Measurements from ENCODE around the gene SOX18.
A peak's percentile ranks its signal among the peaks of the same experiment; 100 is the strongest.

Gene SOX18

DNA sequence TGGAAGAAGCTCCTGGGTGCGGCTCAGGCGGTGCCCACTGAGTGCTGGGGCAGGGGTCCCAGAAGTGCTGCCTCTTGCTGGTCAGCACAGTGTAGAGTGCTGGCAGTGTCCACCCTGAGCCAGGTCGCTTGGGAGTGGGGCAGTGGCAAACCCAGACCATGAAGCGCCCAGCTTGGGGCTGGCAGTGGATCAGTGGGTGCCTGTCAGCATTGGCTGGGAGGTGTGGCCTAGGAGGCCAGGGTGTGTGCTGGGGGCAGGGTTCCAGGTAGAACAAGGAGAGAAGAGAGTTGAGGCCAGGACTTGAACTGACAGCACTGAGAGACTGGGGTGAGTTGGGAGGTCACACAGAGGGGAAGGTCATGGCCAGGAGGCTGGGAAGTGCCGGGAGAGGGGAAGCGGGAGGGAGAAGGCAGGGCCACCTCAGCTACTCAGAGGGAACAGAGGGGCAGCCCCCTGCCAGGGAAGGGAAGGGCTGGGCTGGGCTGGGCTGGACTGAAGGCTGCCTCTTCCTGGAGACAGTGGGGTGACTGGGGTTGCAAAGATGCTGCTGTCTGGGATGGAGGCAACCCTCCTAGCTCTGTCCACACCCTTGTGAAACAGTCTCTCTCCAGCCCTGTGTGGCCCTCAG is 17.7 kb upstream of the SOX18 start:
- DNase-seq (ENCODE audit: low read depth): no peak
- H3K4me3 ChIP-seq (ENCODE audit: low read depth, low read length): no peak overlapping the region
- TF ChIP-seq, protein P1, sequence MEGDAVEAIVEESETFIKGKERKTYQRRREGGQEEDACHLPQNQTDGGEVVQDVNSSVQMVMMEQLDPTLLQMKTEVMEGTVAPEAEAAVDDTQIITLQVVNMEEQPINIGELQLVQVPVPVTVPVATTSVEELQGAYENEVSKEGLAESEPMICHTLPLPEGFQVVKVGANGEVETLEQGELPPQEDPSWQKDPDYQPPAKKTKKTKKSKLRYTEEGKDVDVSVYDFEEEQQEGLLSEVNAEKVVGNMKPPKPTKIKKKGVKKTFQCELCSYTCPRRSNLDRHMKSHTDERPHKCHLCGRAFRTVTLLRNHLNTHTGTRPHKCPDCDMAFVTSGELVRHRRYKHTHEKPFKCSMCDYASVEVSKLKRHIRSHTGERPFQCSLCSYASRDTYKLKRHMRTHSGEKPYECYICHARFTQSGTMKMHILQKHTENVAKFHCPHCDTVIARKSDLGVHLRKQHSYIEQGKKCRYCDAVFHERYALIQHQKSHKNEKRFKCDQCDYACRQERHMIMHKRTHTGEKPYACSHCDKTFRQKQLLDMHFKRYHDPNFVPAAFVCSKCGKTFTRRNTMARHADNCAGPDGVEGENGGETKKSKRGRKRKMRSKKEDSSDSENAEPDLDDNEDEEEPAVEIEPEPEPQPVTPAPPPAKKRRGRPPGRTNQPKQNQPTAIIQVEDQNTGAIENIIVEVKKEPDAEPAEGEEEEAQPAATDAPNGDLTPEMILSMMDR (conservative IDR thresholded peaks at IDR 0.05; ENCODE audit: low read depth, low read length): no peak

DNA sequence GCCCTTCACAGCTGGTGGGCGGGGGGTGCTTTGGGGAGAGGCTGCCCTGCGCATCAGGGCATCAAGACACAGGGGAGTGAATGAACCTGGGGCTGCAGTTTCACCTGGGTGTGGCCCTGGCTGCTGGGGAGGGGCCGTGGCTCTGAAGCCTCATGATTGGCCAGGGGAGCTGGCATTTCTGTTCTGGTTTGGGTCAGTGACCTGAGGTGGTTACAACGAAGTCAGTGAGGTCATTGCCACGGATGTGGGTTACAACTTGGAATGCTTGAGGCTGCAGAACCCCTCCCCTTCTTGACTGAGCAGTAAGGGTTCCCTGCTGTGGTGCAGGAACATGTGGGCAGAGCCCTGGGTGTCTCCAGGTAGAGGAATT is 16.5 kb upstream of the SOX18 start:
- H3K4me3 ChIP-seq (ENCODE audit: low read depth, low read length): no peak overlapping the region
- DNase-seq (ENCODE audit: low read depth): peak; percentile 89
- TF ChIP-seq, protein P1 (conservative IDR thresholded peaks at IDR 0.05; ENCODE audit: low read depth, low read length): no peak

DNA sequence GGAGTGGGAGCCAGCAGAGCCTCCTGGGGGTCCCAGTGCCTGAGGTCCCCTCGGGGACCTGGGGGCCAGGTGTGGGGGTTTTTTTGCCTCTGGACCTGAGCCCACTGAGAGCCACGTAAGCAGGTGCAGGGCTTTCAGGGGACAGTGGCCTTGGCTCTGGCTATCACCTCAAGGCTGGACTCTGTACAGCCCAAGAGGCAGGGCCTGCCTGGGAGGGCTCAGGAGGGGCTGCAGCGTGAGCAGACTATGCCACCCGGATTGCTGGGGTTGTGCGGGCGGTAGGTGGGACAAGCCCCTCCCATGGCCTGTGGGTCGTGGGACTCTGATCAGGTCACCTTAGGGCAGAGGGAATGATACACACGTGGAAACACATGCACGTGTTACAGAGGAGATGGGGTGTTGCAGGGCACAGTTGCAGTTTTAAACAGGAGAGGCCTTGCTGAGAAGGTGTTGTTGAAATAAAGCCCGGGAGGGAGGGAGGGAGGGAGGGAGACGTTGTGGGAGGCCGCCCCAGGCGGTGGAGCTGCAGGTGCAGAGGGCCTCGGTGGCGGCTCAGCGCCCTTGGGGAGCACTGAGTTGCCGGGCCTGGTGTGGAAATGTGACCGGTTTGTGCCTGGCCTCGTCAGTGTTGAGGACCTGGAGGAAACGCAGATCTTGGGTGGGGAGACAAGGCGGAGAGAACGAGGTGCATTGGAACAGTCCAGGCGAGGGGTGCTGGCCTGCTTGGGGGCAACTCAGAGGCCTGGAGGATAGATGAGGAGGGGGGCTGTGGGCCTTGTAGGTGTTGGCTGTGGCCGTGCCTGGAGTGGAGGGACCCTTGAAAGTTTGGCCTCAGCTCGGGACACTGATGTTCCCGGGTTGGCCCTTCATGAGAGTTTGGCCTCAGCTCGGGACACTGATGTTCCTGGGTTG is 15.9 kb upstream of the SOX18 start:
- H3K4me3 ChIP-seq (ENCODE audit: low read depth, low read length): no peak overlapping the region
- no peak for DNase-seq (ENCODE audit: low read depth)
- TF ChIP-seq, protein P1 (conservative IDR thresholded peaks at IDR 0.05; ENCODE audit: low read depth, low read length): no peak

DNA sequence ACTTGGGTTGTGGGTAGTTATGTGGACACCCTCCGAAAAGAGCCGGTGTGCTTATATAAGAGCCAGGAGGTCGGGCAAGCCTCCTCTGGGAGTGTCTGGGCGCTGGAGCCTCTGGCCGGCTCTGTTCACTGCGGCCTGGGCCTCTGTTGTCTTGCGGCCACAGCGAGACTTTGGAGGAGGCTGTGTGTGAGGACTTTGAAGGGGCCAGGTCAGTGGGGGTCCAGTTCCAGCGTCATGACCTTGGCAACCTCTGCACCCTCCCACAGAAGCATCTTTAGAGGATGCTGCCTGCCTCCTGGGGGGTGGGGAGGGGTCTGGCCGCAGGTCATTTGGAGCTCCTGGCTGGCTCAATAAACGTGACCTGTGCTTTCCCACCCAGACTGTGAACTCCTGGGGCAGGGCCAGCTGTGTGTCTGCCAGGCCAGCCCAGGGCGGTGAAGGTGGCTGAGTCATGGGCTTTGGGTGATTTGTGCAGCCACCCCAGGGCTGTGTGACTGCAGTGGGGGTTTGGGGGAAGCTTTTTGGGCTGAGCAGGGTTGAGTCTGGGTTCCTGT is 14.8 kb upstream of the SOX18 start:
- no peak for DNase-seq (ENCODE audit: low read depth)
- peak overlapping the region; percentile 79 for H3K4me3 ChIP-seq (ENCODE audit: low read depth, low read length)
- TF ChIP-seq, protein P1 (conservative IDR thresholded peaks at IDR 0.05; ENCODE audit: low read depth, low read length): no peak

DNA sequence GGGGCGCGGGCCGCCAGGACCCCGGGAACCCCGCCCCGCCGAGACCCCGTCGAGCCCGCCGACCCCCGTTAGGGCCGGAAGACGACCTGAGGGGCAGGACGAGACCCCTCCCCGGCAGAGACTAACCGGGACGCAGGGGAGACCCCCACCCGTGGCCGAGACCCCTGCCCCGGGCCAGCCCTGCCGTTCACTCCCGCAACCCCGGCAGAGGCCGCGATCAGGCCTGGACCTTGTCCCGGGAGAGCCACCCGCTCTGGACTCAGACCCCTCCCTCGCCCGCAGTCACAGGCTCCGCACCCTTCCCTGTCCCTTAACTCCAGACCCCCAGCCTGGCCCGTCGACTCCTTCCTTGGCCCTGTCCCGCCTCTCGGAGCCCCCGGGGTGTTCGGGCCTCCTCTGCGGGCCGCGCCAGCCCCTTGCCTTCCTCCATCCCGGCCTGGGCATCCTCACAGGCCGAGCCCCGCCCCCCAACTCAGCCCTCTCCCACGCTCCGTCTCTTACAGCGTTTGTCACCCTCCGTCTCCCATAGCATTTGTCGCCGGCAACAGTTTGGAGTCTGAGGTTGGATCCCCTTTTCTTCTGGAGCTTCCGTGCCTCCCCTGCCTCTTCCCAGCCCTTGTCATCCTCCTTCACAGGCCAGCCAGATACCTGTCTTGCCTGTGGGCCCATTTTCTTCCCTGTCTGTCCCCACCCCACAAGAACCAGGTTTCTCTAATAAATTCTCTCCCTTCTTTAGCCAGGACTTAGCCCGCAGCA is 14.1 kb upstream of the SOX18 start:
- no peak for DNase-seq (ENCODE audit: low read depth)
- TF ChIP-seq, protein P1 (conservative IDR thresholded peaks at IDR 0.05; ENCODE audit: low read depth, low read length): no peak
- peak overlapping the region; percentile 79 for H3K4me3 ChIP-seq (ENCODE audit: low read depth, low read length)

DNA sequence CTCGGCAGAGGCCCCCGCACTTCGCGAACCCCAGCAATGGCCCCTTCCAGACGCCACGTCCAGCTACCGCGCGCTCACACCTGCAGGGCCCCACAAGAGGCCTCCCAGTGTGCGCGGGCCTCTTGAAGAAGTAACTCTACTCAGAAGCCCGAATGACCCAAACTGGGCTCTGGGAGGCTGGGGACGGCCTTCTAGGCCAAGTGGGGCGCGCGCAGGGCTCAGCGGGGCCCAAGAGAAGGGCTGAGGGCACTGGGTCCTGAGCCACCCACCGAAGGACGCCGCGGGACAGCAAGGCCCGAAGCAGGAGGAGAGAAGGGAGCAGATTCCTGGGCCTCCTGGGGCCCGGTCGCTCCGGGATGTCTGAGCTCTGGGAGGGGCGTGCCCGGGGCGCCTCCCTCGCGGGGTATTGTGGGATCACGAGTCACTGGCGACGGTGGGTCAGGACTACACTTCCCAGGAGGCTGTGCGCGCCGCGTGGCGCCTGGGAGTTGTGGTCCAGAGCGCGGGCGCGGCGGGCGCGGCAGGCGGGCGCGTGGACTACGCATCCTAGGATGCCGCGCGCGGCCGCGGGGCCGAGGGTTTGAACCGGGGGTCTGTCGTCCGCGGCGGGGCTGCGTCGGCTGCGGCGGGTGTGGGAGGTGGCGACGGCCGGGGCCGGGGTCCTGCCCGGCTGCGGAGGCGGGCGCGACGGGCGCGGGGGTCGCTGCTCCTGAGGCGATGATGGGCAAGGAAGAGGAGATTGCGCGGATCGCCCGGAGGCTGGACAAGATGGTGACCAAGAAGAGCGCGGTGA is 13.4 kb upstream of the SOX18 start, which contains the start of gene TCEA2:
TCEA2 (plus strand) TSS at position 603 of the 793 bp plus-strand sequence; CDS start at position 718, 115 bp downstream.
- DNase-seq (ENCODE audit: low read depth): peak; percentile 97
- peak within 1 kb of the TSS; percentile 79 for H3K4me3 ChIP-seq (ENCODE audit: low read depth, low read length)
- TF ChIP-seq, protein P1 (conservative IDR thresholded peaks at IDR 0.05; ENCODE audit: low read depth, low read length): no peak
